Suppressor macrophage (primary cell): ENCODE data around the gene C19orf25.
"Not testable (repeated sequence)": the region's sequence is repeated elsewhere in the genome, so short reads cannot be mapped to it uniquely, and the experiment has no call there.

Experiments used
- DNase-seq, 4 experiments: peaks; one replicate each; pipeline ENCODE4 v3.0.0-alpha.2; 2020 to 2022
- total RNA-seq, 17 experiments: gene quantifications; one replicate each; lab custom pipeline; 2026; ENCODE audit warnings: mixed read lengths in 6 of 17, inconsistent platforms in 3 of 17; lab: John Stamatoyannopoulos, UW

C19orf25 gene
- total RNA-seq, result 8.6 to 36.0 (median 17.7) reads per million in 17 experiments

- peak; percentile 96 to 98 (median 97) for DNase-seq
These were observed at the start of gene C19orf25 for GRCh38 chr19:1478934-1479707. Gene C19orf25, minus strand, starts transcription at chr19:1479215. Its CDS starts 312 bp downstream, at chr19:1478903.

- DNase-seq, result no peak
These were observed 48.8 kb upstream of the C19orf25 start for GRCh38 chr19:1527650-1528309.

GRCh38 chr19:1526979-1527649, 48.1 kb upstream of the C19orf25 start:
- DNase-seq, result no peak

- DNase-seq, result no peak
These were observed 47.2 kb upstream of the C19orf25 start for GRCh38 chr19:1526066-1526778.

GRCh38 chr19:1525343-1525742, 46.3 kb upstream of the C19orf25 start:
- no peak for DNase-seq

- DNase-seq, result no peak
These were observed 45.9 kb upstream of the C19orf25 start for GRCh38 chr19:1524972-1525325.

GRCh38 chr19:1524287-1524971, 45.4 kb upstream of the C19orf25 start:
- DNase-seq, result no peak

GRCh38 chr19:1523412-1524286, 44.6 kb upstream of the C19orf25 start, which contains the start of gene PLK5:
Gene PLK5, plus strand, starts transcription at chr19:1524077. Its CDS starts 2,920 bp downstream, at chr19:1526997.
- DNase-seq, result peak in 1 of 4 experiments; percentile 24

GRCh38 chr19:1522838-1523237, 43.8 kb upstream of the C19orf25 start:
- DNase-seq, result no peak

GRCh38 chr19:1522061-1522460, 43.0 kb upstream of the C19orf25 start:
- DNase-seq, result no peak

- no peak for DNase-seq
These were observed 42.6 kb upstream of the C19orf25 start for GRCh38 chr19:1521636-1522035.

- no peak for DNase-seq
These were observed 41.3 kb upstream of the C19orf25 start for GRCh38 chr19:1520203-1520780.

GRCh38 chr19:1519802-1520201, 40.8 kb upstream of the C19orf25 start:
- DNase-seq, result not testable (repeated sequence)

- DNase-seq, result no peak
These were observed 39.5 kb upstream of the C19orf25 start for GRCh38 chr19:1518471-1518870.

- no peak for DNase-seq
These were observed 37.4 kb upstream of the C19orf25 start for GRCh38 chr19:1516395-1516753.

GRCh38 chr19:1514986-1515721, 36.1 kb upstream of the C19orf25 start:
- DNase-seq, result no peak

- DNase-seq, result no peak
These were observed 35.3 kb upstream of the C19orf25 start for GRCh38 chr19:1514295-1514661.

- peak; percentile 73 to 91 (median 81) for DNase-seq
These were observed 34.7 kb upstream of the C19orf25 start for GRCh38 chr19:1513499-1514294.
